GM21447 (cell line): ENCODE results near the gene STAG1.
"Not testable (repeated sequence)": the region's sequence is repeated elsewhere in the genome, so short reads cannot be mapped to it uniquely, and the experiment has no call there.

Source experiments
- ATAC-seq: cut with Tn5 transposase; IDR thresholded peaks from one replicate; pipeline ENCODE4 v1.9.1; 2021; ENCODE audit not compliant: unreplicated experiment

STAG1 gene

GRCh38 chr3:136752172-136752421, at the start of gene STAG1:
Gene STAG1 (minus strand): TSS chr3:136752378. CDS start chr3:136630898, 121,480 bp downstream.
- no peak for ATAC-seq

DNA sequence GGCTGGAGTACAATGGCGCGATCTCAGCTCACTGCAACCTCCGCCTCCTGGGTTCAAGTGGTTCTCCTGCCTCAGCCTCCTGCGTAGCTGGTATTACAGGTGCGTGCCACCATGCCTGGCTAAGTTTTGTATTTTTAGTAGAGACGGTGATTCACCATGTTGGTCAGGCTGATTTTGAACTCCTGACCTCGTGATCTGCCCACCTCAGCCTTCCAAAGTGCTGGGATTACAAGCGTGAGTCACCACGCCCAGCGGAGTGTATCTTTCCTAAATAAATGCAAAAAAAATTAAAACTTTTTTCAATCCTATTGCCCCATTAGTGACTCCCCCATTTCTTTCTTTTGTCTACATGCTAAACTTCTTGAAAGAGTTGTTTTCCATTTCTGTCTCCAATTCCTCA, 49.0 kb upstream of the STAG1 start:
- ATAC-seq = not testable (repeated sequence)

- ATAC-seq = no peak
Observed at GRCh38 chr3:136792556-136793330, 40.6 kb upstream of the STAG1 start.

DNA sequence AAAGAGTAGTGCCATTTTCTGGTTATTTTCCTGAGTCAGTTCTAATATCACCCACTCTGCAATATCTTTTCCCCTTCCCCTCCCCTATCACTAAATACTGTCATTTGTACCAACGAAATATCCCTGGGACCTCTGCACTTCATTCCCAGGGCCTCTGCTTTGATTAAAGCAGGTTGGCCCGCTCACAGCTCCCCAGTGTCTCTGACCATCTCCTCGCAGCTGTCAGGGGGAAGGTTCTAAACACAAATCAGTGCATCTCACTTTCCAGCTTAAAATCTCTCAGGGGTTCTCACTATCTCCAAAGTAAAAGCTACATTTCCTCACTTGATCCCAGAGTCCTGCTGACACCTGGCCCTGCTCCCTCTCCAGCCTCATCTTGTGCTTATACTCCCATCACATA, 38.6 kb upstream of the STAG1 start:
- ATAC-seq = no peak

GRCh38 chr3:136789976-136790375, 37.8 kb upstream of the STAG1 start:
- no peak for ATAC-seq

DNA sequence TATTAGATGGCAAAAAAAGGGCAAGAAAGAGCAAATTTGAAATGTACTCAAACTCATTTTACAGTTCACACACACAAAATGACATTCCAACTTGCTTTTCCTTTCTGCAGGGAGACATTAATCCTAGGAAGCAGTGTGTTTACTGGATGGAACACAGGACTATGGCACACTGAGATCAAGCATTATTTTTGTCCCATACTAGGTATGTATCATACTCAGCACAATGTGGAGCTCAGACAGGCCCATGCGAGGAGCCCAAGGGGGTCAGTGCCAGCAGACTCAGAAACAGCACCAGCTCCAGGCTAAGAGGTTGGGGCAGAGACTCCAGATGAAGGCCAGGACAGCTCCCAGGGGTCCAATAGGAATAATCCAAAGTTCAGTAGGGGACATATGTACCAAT, 36.0 kb upstream of the STAG1 start:
- no peak for ATAC-seq

DNA sequence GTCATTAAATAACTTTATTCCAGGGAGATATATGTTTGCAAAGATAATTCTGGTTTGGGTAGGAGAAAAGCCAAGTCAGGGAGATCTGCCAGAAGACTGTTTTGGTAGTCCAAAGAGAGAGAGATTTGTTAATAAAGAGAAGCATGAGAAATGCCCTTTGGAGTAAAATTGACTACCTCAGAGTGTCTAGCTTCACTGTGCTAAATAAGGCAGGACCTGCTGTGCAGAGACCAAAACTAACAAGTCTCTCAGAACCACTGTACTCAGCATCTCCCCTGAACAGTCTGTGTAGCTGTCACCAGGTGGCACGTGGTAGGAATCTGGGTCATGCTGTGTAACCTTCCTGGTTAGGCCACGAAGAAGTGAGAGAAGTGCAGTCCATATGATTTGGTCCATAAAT, 35.2 kb upstream of the STAG1 start:
- ATAC-seq = peak; percentile 86

- ATAC-seq = no peak
Observed at GRCh38 chr3:136783708-136784191, 31.6 kb upstream of the STAG1 start.

GRCh38 chr3:136780741-136781140, 28.6 kb upstream of the STAG1 start:
- ATAC-seq = no peak

- no peak for ATAC-seq
Observed at GRCh38 chr3:136778865-136779264, 26.7 kb upstream of the STAG1 start.

DNA sequence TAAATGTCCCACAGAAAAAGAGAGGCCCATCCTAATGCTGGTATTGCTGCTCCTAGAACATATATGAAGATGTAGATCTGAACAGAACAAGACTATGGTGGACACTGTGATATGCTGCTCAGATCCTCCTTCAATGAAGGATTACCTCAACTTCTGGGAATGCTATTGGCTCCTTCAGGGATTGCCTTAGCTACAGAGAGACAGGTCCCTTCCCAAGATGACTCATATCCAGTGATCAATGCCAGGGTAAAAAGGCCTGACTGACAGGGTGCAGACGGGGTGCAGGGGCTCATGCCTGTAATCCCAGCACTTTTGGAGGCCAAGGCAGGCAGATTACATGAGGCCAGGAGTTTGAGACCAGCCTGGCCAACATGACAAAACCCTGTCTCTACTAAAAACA, 20.5 kb upstream of the STAG1 start:
- no peak for ATAC-seq

- ATAC-seq = not testable (repeated sequence)
Observed at GRCh38 chr3:136758160-136759102, 6.3 kb upstream of the STAG1 start.

DNA sequence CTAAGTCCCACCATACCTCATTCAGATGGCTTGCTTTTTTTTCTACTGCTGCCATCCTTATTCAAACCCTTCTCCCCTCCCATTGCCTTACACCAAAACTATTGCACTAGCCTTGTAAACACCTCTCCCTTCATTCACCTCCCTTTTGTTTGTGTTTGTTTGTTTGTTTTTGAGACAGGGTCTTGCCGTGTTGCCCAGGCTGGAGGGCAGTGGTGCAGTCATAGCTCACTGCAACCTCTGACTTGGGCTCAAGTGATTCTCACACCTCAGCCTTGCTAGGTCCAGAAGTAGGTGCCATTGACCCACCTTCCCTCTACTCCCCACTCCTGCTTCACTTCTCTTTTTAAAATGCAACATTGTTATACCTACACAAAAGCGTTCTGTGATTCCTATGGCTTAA, 3.0 kb upstream of the STAG1 start:
- ATAC-seq = no peak

- no peak for ATAC-seq
Observed at GRCh38 chr3:136753326-136753939, 1.3 kb upstream of the STAG1 start.

GRCh38 chr3:136752422-136753325, 496 bp upstream of the STAG1 start:
- peak; percentile 77 for ATAC-seq

GRCh38 chr3:136751316-136752171, 634 bp downstream of the STAG1 start:
- ATAC-seq = peak; percentile 9

DNA sequence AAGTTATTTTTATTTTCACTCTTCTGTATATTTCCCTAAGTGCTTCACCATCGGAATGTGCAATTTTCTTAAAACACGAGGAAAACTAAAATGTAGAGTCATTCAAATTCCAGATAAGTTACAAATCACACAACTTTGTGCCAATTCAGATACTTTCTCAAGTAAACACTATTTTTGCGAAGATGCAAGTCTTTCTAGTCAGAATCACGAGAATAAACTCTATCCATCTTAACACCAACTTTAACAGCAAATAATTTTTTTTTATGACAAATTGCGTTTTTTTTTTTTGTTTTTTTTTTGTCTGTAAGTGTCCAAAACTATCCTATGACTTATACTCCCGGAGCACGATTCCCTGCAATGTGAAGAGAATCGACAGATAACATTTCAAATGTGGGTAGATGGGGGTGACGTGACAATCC, 1.3 kb downstream of the STAG1 start:
- ATAC-seq = no peak

GRCh38 chr3:136750209-136750896, 1.8 kb downstream of the STAG1 start:
- no peak for ATAC-seq

DNA sequence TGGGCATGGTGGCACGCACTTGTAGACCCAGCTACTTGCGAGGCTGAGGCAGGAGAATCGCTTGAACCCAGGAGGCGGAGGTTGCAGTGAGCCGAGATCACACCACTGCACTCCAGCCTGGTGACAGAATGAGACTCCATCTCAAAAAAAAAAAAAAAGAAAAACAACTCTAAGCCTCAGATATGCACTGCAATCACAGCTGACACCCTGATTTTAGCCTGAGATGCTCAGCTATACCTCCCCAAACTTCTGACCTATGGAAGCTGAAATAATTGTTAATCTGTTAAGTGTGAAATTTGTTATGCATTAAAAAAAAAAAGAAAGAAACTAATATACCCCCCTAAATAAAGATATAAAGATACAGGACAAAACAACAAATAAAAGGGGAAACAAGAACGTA, 2.6 kb downstream of the STAG1 start:
- ATAC-seq = not testable (repeated sequence)
